ENCODE results near the gene CD177. TPM values are rescaled to one million over a fixed set of nuclear protein-coding genes. Genes with fewer than 3 reads are reported as not detected.

Gene CD177
- total and polyA plus RNA-seq, 2 of the 8 experiments (the other 6 are each of a cell fraction or from before 2014, with no cell fraction given) = 3.4 to 10.0 TPM

DNA sequence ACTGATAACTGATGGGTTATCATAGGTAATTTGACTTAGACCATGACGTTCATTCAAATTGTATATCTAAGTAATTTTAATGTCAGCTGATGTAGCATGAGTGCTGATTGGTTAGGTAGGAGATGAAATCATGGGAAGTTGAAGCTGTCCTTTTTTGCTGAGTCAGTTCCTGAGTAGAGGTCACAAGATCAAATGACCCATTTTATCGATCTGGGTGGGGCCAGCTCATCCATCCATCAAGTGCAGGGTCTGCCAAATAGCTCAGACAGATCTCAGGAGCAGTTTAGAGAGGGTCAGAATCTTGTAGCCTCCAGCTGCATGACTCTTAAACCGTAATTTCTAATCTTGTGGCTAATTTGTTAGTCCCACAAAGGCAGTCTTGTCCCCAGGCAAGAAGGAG is 35.3 kb upstream of the CD177 start:
- no peaks in the 10 kb centered on the region for H4K20me1 ChIP-seq (replicated peaks in 1 of 2; ENCODE audit: control insufficient read depth in 1 of 2, insufficient read depth in 2 of 2, low read length in 2 of 2)
- H3K18ac ChIP-seq (ENCODE audit: extremely low read depth, low read length) = no peak overlapping the region
- no peak overlapping the region for H3K4ac ChIP-seq (replicated peaks; ENCODE audit: insufficient read length, low read depth, low read length)
- H4K5ac ChIP-seq (ENCODE audit: insufficient read length, low read depth, low read length) = no peak overlapping the region
- no peak overlapping the region for H3K27ac ChIP-seq (ENCODE audit: low read depth, low read length)
- H3K14ac ChIP-seq (ENCODE audit: insufficient read length) = no peak overlapping the region
- peaks cover 0 to 3% (median under 1%) of the 10 kb centered on the region in 4 experiments; a peak in 2 of 7 replicates for H3K4me1 ChIP-seq (replicated peaks in 1 of 4; ENCODE audit: control insufficient read depth in 3 of 4, insufficient read depth in 4 of 4, low read length in 3 of 4)
- POLR2A ChIA-PET (ENCODE audit: partially characterized antibody) = no interaction called here
- H2AK5ac ChIP-seq (ENCODE audit: low read depth, low read length) = no peak overlapping the region
- 76% methylated on average over 3 of the region's 3 CpGs; no CpG with 5 or more reads in 1 of the 2 experiments for WGBS, 2 experiments (ENCODE audit: extremely low coverage in 1 of 2, insufficient coverage in 1 of 2, insufficient read length in 1 of 2, insufficient replicate concordance in 2 of 2, low coverage in 1 of 2, low lambda C conversion rate in 2 of 2, missing lambda C conversion rate in 1 of 2)
- no peaks in the 10 kb centered on the region for H3K79me1 ChIP-seq (ENCODE audit: low read depth, low read length)
- H2BK120ac ChIP-seq (replicated peaks; ENCODE audit: low read depth, low read length) = no peak overlapping the region
- H2BK12ac ChIP-seq (ENCODE audit: low read depth, low read length) = no peak overlapping the region
- H2BK20ac ChIP-seq (ENCODE audit: low read length) = no peak overlapping the region
- no peaks in the 10 kb centered on the region for H3K79me2 ChIP-seq (ENCODE audit: control insufficient read depth in 1 of 2, insufficient read depth in 2 of 2, low read length in 2 of 2)
- no peak for DNase-seq (ENCODE audit: low read depth in 1 of 2, low spot score in 2 of 2)
- peaks cover 0 to 5% of the 10 kb centered on the region in 2 experiments; a peak in 1 of 4 replicates for H3K9me3 ChIP-seq (ENCODE audit: insufficient read depth in 2 of 2, low read depth in 1 of 2, low read length in 1 of 2)
- no peak overlapping the region for H3K4me2 ChIP-seq (ENCODE audit: insufficient read depth in 1 of 2, low read depth in 2 of 2, low read length in 2 of 2)
- FAIRE-seq = no peak
- no peak overlapping the region for H4K8ac ChIP-seq (ENCODE audit: extremely low read depth, insufficient read depth, low read length)
- H3K36me3 ChIP-seq (ENCODE audit: control insufficient read depth in 2 of 4, insufficient read depth in 4 of 4, low read length in 3 of 4) = no peaks in the 10 kb centered on the region
- no peak overlapping the region for H2BK5ac ChIP-seq (ENCODE audit: low read depth, low read length)
- no peak overlapping the region for H3K9ac ChIP-seq (replicated peaks in 1 of 4; ENCODE audit: extremely low read depth in 1 of 4, low read depth in 3 of 4, low read length in 3 of 4)
- no peaks in the 10 kb centered on the region for H3K23me2 ChIP-seq (ENCODE audit: low read depth, low read length)
- H4K91ac ChIP-seq (replicated peaks; ENCODE audit: insufficient read length, low read length) = no peak overlapping the region
- no peak overlapping the region for H2AFZ ChIP-seq (ENCODE audit: low read length)
- H3K23ac ChIP-seq (ENCODE audit: insufficient read length) = no peak overlapping the region
- no peaks in the 10 kb centered on the region for H3K27me3 ChIP-seq (replicated peaks in 1 of 4; ENCODE audit: control insufficient read depth in 3 of 4, extremely low read depth in 1 of 4, insufficient read depth in 3 of 4, low read length in 3 of 4)
- CTCF ChIA-PET (ENCODE audit: partially characterized antibody) = interaction anchor here (0.7 to 1.3 kb wide), 2 partner anchors 14 to 108 kb away, joined by 4 to 5 read pairs; no protein-coding TSS in a partner anchor
- no peak for TF ChIP-seq SIX5 (IDR thresholded peaks at IDR 0.05; ENCODE audit: low read depth, low read length)
- peak; percentile 68 for TF ChIP-seq MAFK (IDR thresholded peaks at IDR 0.05; ENCODE audit: low read depth, low read length)
- H2BK15ac ChIP-seq (ENCODE audit: low read length) = no peak overlapping the region
- H3K4me3 ChIP-seq (ENCODE audit: extremely low read depth in 1 of 4, insufficient read depth in 2 of 4, low read depth in 3 of 4, low read length in 4 of 4) = no peak overlapping the region
- no peak overlapping the region for H3K56ac ChIP-seq (replicated peaks; ENCODE audit: insufficient read length, low read depth, low read length)
